Prostate gland (tissue), 2 donors: ENCODE measurements around the gene CD69.

Source experiments
- CTCF ChIP-seq, 4 experiments: fragments of 200-600 bp in 2 of 4; fragments of 450-650 bp in 2 of 4; sonication (generic) in 2 of 4; IDR thresholded peaks; 1 replicate in 3 of 4; 2 replicates in 1 of 4; pipeline ENCODE4 v1.5.1; 2016 to 2019; ENCODE audit warnings: antibody characterized with exemption in 4 of 4, mild to moderate bottlenecking in 2 of 4, moderate library complexity in 2 of 4
- POLR2A ChIP-seq: fragments of 450-650 bp; IDR thresholded peaks from one replicate; pipeline ENCODE4 v1.6.1; 2016; ENCODE audit warnings: antibody characterized with exemption, mild to moderate bottlenecking
- POLR2AphosphoS5 ChIP-seq: sonication (generic); formaldehyde crosslinking; IDR thresholded peaks from one replicate; pipeline ENCODE4 v1.6.1; 2017; ENCODE audit warnings: antibody characterized with exemption

- no peak for TF ChIP-seq POLR2A
- no peak for TF ChIP-seq CTCF (IDR thresholded peaks at IDR 0.05)
- no peak for TF ChIP-seq POLR2AphosphoS5
Measured at GRCh38 chr12:9711664-9712063, 49.0 kb downstream of the CD69 start.
